ENCODE measurements around the gene REL.

GRCh38 chr2:60839126-60839813 lies 42.1 kb upstream of the REL start:
- TF ChIP-seq, protein P1, sequence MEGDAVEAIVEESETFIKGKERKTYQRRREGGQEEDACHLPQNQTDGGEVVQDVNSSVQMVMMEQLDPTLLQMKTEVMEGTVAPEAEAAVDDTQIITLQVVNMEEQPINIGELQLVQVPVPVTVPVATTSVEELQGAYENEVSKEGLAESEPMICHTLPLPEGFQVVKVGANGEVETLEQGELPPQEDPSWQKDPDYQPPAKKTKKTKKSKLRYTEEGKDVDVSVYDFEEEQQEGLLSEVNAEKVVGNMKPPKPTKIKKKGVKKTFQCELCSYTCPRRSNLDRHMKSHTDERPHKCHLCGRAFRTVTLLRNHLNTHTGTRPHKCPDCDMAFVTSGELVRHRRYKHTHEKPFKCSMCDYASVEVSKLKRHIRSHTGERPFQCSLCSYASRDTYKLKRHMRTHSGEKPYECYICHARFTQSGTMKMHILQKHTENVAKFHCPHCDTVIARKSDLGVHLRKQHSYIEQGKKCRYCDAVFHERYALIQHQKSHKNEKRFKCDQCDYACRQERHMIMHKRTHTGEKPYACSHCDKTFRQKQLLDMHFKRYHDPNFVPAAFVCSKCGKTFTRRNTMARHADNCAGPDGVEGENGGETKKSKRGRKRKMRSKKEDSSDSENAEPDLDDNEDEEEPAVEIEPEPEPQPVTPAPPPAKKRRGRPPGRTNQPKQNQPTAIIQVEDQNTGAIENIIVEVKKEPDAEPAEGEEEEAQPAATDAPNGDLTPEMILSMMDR (conservative IDR thresholded peaks at IDR 0.05; ENCODE audit: low read depth, low read length), result no peak
- TF ChIP-seq EZH2 (IDR thresholded peaks at IDR 0.05; ENCODE audit: low read length, unreplicated experiment) (no peak), EZH2phosphoT487 (IDR thresholded peaks at IDR 0.05; ENCODE audit: borderline replicate concordance, low read length) (no peak)

All from PC-3 (cell line).